ENCODE data around the gene FAM72D. TPM values are rescaled to one million over a fixed set of nuclear protein-coding genes. Genes with fewer than 3 reads are reported as not detected.
"Not testable (repeated sequence)": the region's sequence is repeated elsewhere in the genome, so short reads cannot be mapped to it uniquely, and the experiment has no call there.

Gene FAM72D
- total RNA-seq, 2 experiments from 2014 or later, result 34.7 to 38.3 TPM

DNA sequence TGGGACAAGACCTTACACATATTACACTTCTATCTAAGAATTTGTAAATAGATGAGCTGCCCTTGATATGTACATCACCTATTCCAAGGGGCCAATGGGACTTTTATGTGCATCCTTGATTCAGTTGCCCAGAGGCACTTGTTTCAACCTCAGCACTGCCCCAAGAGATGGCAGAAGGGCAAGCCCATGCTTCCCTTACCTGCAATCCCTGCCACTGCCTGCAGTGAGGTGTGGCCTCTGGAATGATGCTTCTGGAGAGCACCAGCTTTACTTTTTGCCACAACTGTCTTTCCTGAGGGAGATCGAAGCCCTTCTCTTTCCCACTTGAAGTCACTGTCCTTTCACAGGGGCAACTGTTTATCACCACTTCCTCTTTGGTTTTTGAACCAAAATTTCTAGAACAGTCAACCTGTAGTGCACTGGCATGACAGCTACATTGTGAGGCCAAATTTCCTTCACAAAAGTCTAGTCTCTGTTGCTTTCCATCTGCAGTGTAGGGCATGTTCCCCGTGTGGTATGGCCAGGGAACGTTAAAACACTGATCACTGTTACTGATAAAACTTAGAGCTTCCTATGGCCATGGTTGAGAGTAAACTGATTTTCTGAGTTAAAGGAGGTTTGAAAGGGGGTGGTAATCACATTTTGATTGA is 48.6 kb downstream of the FAM72D start:
- H3K4me3 Mint-ChIP-seq; H3K27ac Mint-ChIP-seq; CTCF ChIA-PET; intact Hi-C loops (cut with micrococcal nuclease); H3K36me3 Mint-ChIP-seq (ENCODE audit: low read depth); H3K27me3 Mint-ChIP-seq (ENCODE audit: low read depth); H3K9me3 Mint-ChIP-seq; H3K4me1 Mint-ChIP-seq (ENCODE audit: low read depth); DNase-seq: not testable (repeated sequence)

DNA sequence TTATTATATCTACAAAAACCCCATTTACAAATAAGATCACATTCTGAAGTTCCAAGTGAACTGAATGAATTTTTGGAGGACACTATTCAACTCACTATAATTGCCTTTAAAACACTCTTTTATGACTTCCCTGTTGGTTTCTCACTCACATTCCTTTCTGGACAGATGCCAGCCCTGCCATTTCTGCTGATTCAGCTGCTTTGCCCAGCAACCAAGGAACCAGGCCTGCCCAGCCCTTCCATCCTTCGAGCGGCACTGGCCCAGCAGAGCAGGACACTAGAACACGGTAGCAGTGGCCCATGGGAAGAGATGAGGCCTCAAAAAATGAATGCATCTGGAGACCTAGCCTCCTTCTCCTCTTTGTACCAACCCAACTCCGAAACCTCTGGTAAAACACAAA is 50.5 kb downstream of the FAM72D start:
- intact Hi-C loops (cut with micrococcal nuclease); H3K4me1 Mint-ChIP-seq (ENCODE audit: low read depth); H3K9me3 Mint-ChIP-seq; H3K27ac Mint-ChIP-seq; CTCF ChIA-PET; H3K4me3 Mint-ChIP-seq; DNase-seq; H3K27me3 Mint-ChIP-seq (ENCODE audit: low read depth); H3K36me3 Mint-ChIP-seq (ENCODE audit: low read depth): not testable (repeated sequence)

GRCh38 chr1:145147172-145147571 is 51.4 kb downstream of the FAM72D start:
- H3K9me3 Mint-ChIP-seq; H3K4me1 Mint-ChIP-seq (ENCODE audit: low read depth); CTCF ChIA-PET; H3K27me3 Mint-ChIP-seq (ENCODE audit: low read depth); DNase-seq; intact Hi-C loops (cut with micrococcal nuclease); H3K36me3 Mint-ChIP-seq (ENCODE audit: low read depth); H3K4me3 Mint-ChIP-seq; H3K27ac Mint-ChIP-seq: not testable (repeated sequence)

GRCh38 chr1:145155421-145155820 is 59.6 kb downstream of the FAM72D start:
- H3K9me3 Mint-ChIP-seq; H3K27ac Mint-ChIP-seq; H3K4me3 Mint-ChIP-seq; CTCF ChIA-PET; H3K4me1 Mint-ChIP-seq (ENCODE audit: low read depth); H3K27me3 Mint-ChIP-seq (ENCODE audit: low read depth); intact Hi-C loops (cut with micrococcal nuclease); H3K36me3 Mint-ChIP-seq (ENCODE audit: low read depth); DNase-seq: not testable (repeated sequence)

- DNase-seq; intact Hi-C loops (cut with micrococcal nuclease); CTCF ChIA-PET: not testable (repeated sequence)
Observed at GRCh38 chr1:145155873-145156272, 60.1 kb downstream of the FAM72D start.

DNA sequence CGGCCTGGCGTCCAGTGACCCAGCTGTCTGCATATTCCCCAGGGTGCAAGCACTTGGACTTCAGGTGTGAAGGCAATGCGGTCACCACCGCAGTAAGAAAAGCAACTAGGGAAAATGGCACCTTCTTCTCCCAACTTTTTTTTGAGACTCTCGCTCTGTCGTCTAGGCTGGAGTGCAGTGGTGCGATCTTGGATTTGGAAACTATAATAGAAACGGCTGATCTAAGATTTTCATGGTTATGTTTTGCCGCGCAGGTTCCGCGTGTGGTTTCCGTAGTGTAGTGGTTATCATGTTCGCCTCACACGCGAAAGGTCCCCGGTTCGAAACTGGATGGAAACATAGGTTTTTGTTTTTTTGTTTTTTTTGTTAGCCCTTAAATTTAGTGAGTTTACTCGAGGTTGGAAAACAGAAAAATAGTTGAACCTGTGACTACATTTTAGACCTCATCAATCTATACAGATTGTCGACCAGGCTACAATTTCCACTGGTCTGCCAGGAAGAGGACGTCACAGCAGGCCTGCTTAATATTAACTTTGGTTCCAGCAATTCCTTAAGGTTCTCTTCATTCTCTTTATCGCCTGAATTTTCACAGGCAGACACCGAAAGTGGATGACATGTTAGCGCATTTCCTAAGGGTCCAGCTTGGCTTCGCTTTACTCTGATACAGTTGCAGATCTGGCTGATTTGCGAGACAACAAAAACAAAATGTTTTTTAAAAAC is 61.3 kb downstream of the FAM72D start:
- H3K4me1 Mint-ChIP-seq (ENCODE audit: low read depth); intact Hi-C loops (cut with micrococcal nuclease); H3K9me3 Mint-ChIP-seq; CTCF ChIA-PET; H3K27me3 Mint-ChIP-seq (ENCODE audit: low read depth); H3K36me3 Mint-ChIP-seq (ENCODE audit: low read depth): not testable (repeated sequence)
- Mint-ChIP-seq H3K27ac (peak overlapping the region; percentile 70), H3K4me3 (peak overlapping the region; percentile 69)
- peak; percentile 61 for DNase-seq

More at GRCh38 chr1:145155873-145156272, 60.1 kb downstream of the FAM72D start:
- not testable (repeated sequence) for H3K4me3 Mint-ChIP-seq; H3K9me3 Mint-ChIP-seq; H3K27me3 Mint-ChIP-seq (ENCODE audit: low read depth); H3K27ac Mint-ChIP-seq; H3K36me3 Mint-ChIP-seq (ENCODE audit: low read depth); H3K4me1 Mint-ChIP-seq (ENCODE audit: low read depth)

DNA sequence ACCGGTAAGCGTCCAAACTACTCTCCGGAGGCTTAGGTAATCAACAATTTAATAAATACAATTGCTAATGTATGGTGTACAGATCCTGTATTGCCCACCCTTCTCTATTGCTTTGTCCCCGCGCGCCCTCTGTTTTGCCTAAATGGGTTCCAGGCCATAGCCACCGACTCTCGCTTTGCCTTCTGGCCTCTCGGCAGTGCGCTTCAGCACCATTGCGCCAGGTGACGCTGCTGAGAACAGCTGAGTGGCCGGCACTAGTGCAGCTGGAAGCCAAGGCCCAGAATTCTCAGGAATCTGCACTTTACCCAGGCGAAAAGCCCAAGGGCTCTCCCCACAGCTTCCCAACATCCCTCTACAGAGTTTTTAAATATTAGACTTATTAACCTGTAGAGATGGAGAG is 61.9 kb downstream of the FAM72D start:
- H3K4me3 Mint-ChIP-seq; H3K9me3 Mint-ChIP-seq; H3K4me1 Mint-ChIP-seq (ENCODE audit: low read depth); H3K36me3 Mint-ChIP-seq (ENCODE audit: low read depth); intact Hi-C loops (cut with micrococcal nuclease); H3K27me3 Mint-ChIP-seq (ENCODE audit: low read depth); DNase-seq; CTCF ChIA-PET; H3K27ac Mint-ChIP-seq: not testable (repeated sequence)

GRCh38 chr1:145161046-145161752 is 65.4 kb downstream of the FAM72D start:
- CTCF ChIA-PET; H3K4me3 Mint-ChIP-seq; H3K4me1 Mint-ChIP-seq (ENCODE audit: low read depth); H3K27me3 Mint-ChIP-seq (ENCODE audit: low read depth); H3K36me3 Mint-ChIP-seq (ENCODE audit: low read depth); H3K27ac Mint-ChIP-seq; DNase-seq; intact Hi-C loops (cut with micrococcal nuclease); H3K9me3 Mint-ChIP-seq: not testable (repeated sequence)

Other genes starting within 250 kb of the FAM72D start
- gene SRGAP2B, start 646 bp upstream of the FAM72D start, total RNA-seq, result 10 to 100 TPM; 22.4 to 24.2 TPM
- not detected for gene PPIAL4D, start 146.2 kb downstream of the FAM72D start, total RNA-seq

All from activated naive CD4-positive, alpha-beta T cell treated with anti-CD3 and anti-CD28 coated beads for 36 hours (primary cell).